Omental fat pad (tissue), 4 donors: Measurements from ENCODE around the gene CRTC3. TPM values are rescaled to one million over a fixed set of nuclear protein-coding genes. Genes with fewer than 3 reads are reported as not detected.

Experiments used
- ATAC-seq: fragments of 150-250 bp; one replicate; pipeline ENCODE4 v1.9.1; 2016; ENCODE audit warnings: mild to moderate bottlenecking, moderate library complexity; ENCODE audit not compliant: low FRiP score
- DNase-seq: peaks from one replicate; pipeline ENCODE4 v3.0.0-alpha.2; 2019; ENCODE audit warnings: low spot score
- total RNA-seq, 4 donors: library from RNA; depleted of rRNA; stranded (reverse); fragments of >200 nt; gene quantifications; one replicate each; pipeline ENCODE4 v1.1.0, GENCODE V29; 2016
- TF ChIP-seq, protein P1 (sequence below), 3 donors: fragments of 450-650 bp; IDR thresholded peaks; one replicate each; pipeline ENCODE4 v1.5.1; 2016 to 2017; ENCODE audit warnings: antibody characterized with exemption in 3 of 3, mild to moderate bottlenecking in 3 of 3, moderate library complexity in 2 of 3

Gene CRTC3
- total RNA-seq, 4 donors from 2014 or later, result 31.5 to 52.8 (median 44.3) TPM

DNA sequence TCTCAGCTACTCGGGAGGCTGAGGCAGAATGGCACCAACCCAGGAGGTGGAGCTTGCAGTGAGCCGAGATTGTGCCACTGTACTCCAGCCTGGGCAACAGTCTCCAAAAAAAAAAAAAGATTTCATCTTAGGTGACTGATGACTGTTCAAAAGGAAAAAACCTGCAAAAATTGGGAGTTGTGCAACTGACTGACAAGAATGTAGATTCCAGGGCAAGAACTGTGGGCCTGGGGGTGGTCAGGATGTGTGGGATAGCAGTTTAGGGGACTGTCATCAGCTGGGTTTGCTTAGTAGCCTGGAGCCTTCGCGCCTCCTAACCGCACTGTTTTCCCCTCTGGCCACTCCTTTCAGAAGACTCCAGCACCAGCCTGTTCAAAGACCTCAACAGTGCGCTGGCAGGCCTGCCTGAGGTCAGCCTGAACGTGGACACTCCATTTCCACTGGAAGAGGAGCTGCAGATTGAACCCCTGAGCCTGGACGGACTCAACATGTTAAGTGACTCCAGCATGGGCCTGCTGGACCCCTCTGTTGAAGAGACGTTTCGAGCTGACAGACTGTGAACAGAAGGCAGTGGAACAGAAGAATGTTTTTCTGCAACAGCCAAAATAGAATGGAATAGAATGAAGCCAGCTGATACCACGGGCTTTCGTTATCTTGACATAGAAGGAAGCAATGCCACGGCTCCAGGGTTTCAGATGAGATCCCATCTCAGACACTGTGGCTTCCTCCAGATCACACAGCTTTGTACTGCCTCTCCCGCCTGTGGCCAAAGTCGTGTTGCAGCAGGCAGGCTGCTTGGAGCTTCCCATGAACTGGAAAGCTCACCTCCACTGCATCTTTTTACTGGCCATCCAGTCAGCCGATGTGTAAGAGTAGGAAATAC lies 112.1 kb downstream of the CRTC3 start:
- DNase-seq, result no peak
- no peak for ATAC-seq
- TF ChIP-seq, protein P1, sequence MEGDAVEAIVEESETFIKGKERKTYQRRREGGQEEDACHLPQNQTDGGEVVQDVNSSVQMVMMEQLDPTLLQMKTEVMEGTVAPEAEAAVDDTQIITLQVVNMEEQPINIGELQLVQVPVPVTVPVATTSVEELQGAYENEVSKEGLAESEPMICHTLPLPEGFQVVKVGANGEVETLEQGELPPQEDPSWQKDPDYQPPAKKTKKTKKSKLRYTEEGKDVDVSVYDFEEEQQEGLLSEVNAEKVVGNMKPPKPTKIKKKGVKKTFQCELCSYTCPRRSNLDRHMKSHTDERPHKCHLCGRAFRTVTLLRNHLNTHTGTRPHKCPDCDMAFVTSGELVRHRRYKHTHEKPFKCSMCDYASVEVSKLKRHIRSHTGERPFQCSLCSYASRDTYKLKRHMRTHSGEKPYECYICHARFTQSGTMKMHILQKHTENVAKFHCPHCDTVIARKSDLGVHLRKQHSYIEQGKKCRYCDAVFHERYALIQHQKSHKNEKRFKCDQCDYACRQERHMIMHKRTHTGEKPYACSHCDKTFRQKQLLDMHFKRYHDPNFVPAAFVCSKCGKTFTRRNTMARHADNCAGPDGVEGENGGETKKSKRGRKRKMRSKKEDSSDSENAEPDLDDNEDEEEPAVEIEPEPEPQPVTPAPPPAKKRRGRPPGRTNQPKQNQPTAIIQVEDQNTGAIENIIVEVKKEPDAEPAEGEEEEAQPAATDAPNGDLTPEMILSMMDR (IDR thresholded peaks at IDR 0.05), result no peak

DNA sequence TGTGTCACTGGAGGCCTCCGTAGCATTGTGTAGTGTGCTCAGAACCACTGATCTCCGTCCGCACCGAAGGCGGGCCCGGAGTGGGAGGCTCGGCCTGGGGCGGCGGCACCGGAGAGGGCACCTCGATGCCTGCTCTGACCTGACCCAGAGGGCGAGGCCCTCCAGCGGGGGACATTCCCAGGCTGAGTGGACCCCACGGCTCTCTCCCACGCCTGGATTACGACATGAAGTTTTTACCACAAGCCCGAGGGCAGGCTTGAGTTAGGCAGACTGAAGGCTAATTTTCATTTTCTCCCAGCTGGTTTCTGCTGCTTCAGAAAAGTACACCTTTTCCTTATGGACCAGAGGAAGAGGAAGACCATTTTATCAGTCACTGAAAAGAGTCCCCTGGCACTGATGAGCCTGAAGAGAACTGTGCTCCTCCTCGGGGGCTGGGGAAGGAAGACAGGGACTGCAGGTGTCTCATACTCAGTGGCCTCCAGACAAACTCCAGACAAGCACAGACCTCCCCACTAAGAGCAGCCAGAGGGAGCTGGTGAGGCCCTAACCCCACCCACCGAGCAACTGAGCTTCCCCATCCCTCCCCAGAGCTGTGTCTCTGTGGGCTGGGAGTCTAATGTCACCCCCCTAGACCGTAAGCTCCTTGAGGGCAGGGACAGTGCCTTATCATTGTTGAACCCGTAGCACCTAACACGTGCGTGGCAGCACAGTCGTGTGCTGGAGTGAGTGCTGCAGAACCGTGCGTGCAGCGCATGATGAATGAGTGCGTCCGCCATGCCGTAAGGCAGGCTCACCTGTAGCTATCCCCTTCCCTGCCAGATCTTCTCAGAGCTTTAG lies 113.0 kb downstream of the CRTC3 start:
- TF ChIP-seq, protein P1 (IDR thresholded peaks at IDR 0.05), result no peak
- no peak for DNase-seq
- ATAC-seq, result no peak

DNA sequence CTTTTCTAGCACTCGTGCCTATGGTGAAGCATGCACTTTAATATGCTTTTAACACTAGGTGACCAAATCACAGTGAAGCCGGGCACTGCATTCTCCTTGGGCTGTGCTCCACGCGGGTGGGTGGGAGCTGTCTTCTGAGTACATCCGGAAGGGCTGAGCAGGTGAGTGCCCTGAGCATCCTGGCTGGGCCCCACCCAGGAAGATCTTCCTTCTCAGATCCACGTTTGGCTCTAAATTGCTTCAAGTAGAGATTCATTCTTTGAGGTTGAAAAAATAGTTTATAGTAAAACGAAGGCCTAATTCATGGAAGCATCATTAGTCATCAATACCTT lies 113.5 kb downstream of the CRTC3 start:
- TF ChIP-seq, protein P1 (IDR thresholded peaks at IDR 0.05), result no peak
- ATAC-seq (no peak), DNase-seq (no peak)

DNA sequence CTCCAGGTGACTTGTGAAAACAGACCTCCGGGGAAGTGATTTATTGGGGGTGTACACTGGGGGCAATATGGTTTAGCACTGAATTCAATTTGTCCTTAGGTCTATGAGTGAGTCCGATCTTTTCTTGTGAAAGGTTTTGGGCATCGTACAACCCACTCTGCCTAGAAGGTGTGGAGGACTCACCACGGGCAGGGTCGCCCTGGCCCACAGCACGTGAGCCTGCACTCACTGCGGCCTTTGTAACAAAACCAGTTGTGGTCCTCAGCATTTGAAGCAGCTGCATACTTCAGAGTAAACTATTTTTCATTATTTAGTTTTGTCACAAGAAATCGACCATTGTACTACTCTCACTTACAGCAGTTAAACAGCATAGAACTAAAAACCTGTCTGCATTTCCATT lies 114.8 kb downstream of the CRTC3 start:
- ATAC-seq, result no peak
- TF ChIP-seq, protein P1 (IDR thresholded peaks at IDR 0.05), result no peak
- no peak for DNase-seq

DNA sequence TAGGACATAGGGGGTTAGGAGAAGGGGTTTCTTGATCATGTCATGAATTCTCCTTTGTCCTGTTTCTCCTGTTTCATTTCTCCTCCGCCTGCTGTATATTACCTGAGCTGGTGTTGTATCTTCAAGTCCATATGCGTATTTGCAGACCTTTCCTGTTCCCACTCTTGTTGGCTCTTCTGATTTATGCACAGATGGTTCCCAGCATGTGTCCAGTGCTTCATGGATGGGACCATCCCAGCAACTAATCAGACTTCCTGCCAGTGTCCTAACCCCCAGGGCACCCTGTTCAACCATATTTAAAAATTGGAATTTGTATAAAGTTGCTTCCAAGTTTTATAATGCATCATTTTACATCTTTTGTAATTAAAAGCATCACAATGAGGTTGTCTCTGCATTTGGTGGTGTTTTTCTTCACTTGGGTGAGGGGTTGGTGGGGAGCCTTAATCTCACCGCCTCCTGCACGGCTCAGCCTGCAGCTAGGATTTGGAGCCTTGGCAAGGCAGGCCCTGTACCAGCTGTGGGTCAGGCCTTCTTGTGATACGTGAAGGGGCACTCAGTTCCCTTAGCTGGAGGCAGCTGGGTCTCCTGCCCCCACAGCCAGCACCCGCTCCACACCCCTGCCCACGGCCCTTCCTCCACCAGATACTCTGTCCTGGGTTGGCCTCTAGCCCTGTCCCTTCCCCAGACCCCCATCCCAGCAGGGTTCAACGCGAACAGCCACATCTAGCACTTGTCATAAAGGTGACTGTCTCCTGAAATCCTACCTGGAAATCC lies 115.4 kb downstream of the CRTC3 start:
- TF ChIP-seq, protein P1 (IDR thresholded peaks at IDR 0.05), result no peak
- no peak for DNase-seq
- no peak for ATAC-seq

DNA sequence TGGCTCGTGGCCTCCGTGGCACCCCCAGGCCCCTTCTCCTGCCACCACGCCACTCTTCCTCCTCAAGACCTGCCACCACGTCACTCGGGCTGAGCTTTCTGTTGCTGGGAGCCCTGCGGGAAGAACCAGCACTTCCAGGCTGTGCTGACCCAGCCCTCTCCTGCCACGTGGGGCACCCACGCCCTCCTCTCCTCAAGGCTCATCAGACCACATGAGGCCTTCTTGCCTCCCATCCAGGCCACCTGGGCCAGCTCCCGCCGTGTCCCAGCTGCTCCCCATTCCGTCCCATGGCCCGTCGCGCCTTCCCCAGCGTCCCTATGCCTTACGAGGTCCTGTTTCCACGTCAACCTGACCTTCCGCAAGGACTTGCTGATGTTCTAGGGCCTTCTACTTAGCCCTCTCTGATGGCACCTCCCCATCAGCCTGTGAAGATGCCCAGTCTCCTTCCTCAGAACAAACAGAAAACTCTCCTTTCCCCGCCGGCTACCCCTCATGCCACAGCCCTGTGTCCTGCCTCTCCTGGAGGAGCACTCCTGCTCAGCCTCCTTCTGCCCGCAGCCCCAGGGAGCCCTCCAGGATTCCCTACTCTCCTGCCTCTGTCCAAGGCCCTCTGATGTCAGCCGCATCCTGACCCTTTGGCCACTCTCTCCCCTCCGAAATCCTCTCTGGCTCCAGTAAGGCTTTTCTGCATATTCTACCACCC lies 116.3 kb downstream of the CRTC3 start:
- ATAC-seq (no peak), DNase-seq (no peak)
- TF ChIP-seq, protein P1 (IDR thresholded peaks at IDR 0.05), result no peak
